HCT116 (cell line): ENCODE measurements around the gene YTHDC2.

Source experiments
- EZH2 ChIP-seq: fragments of 200-600 bp; sonication (generic); IDR thresholded peaks from 2 replicates; pipeline ENCODE4 v1.6.1; 2017; ENCODE audit warnings: antibody characterized with exemption, mixed run types
- EZH2phosphoT487 ChIP-seq: fragments of 200-600 bp; IDR thresholded peaks from 2 replicates; pipeline ENCODE4 v1.6.1; 2018; ENCODE audit warnings: antibody characterized with exemption, borderline replicate concordance
- FOSL1 ChIP-seq: IDR thresholded peaks from 2 replicates; pipeline ENCODE4 v1.6.1; 2012; ENCODE audit warnings: low read depth
- POLR2A ChIP-seq: IDR thresholded peaks from 2 replicates; pipeline ENCODE4 v1.7.0; 2011; ENCODE audit warnings: borderline replicate concordance; ENCODE audit not compliant: insufficient read depth, insufficient read length; ENCODE audit errors: extremely low read depth
- SIN3A ChIP-seq: IDR thresholded peaks from 2 replicates; pipeline ENCODE4 v1.6.1; 2012; ENCODE audit warnings: low read depth
- TCF7L2 ChIP-seq: IDR thresholded peaks from 2 replicates; pipeline ENCODE4 v1.7.0; 2011; ENCODE audit warnings: borderline replicate concordance, inconsistent platforms; ENCODE audit not compliant: insufficient read depth, insufficient read length; ENCODE audit errors: extremely low read depth
- ZNF274 ChIP-seq: fragments of 200-500 bp; sonication (Bioruptor generic); IDR thresholded peaks from 2 replicates; pipeline ENCODE4 v1.6.1; 2014; ENCODE audit warnings: mild to moderate bottlenecking, low read depth, low read length, inconsistent platforms
- TF ChIP-seq, protein P1 (sequence below), 3 experiments: fragments of 200-600 bp in 1 of 3; sonication (generic) in 1 of 3; IDR thresholded peaks in 2 of 3; conservative IDR thresholded peaks in 1 of 3; 2 replicates each; pipeline ENCODE4 v1.5.1; 2012 to 2017; ENCODE audit warnings: low read depth in 2 of 3, low read length in 2 of 3, antibody characterized with exemption in 1 of 3, borderline replicate concordance in 1 of 3, control low read depth in 1 of 3, mild to moderate bottlenecking in 1 of 3, mixed read lengths in 1 of 3, mixed run types in 1 of 3, moderate library complexity in 1 of 3; ENCODE audit not compliant: insufficient read depth in 1 of 3

GRCh38 chr5:113600255-113600905 lies 86.9 kb downstream of the YTHDC2 start:
- TF ChIP-seq, protein P1, sequence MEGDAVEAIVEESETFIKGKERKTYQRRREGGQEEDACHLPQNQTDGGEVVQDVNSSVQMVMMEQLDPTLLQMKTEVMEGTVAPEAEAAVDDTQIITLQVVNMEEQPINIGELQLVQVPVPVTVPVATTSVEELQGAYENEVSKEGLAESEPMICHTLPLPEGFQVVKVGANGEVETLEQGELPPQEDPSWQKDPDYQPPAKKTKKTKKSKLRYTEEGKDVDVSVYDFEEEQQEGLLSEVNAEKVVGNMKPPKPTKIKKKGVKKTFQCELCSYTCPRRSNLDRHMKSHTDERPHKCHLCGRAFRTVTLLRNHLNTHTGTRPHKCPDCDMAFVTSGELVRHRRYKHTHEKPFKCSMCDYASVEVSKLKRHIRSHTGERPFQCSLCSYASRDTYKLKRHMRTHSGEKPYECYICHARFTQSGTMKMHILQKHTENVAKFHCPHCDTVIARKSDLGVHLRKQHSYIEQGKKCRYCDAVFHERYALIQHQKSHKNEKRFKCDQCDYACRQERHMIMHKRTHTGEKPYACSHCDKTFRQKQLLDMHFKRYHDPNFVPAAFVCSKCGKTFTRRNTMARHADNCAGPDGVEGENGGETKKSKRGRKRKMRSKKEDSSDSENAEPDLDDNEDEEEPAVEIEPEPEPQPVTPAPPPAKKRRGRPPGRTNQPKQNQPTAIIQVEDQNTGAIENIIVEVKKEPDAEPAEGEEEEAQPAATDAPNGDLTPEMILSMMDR (IDR thresholded peaks at IDR 0.05 in 2 of 3, conservative IDR thresholded peaks at IDR 0.05 in 1 of 3; ENCODE audit: borderline replicate concordance in 1 of 3, insufficient read depth in 1 of 3, low read depth in 2 of 3, low read length in 2 of 3): no peak
- TF ChIP-seq POLR2A: no peak
- no peak for TF ChIP-seq EZH2phosphoT487
- TF ChIP-seq EZH2: no peak
- no peak for TF ChIP-seq ZNF274
- TF ChIP-seq FOSL1: no peak
- no peak for TF ChIP-seq SIN3A
- no peak for TF ChIP-seq TCF7L2
